HG02759 (cell line): ENCODE data around the gene SPACA4.

Experiments
- ATAC-seq: cut with Tn5 transposase; IDR thresholded peaks from one replicate; pipeline ENCODE4 v1.9.1; 2021; ENCODE audit warnings: mild to moderate bottlenecking, moderate library complexity; ENCODE audit not compliant: unreplicated experiment

Gene SPACA4

DNA sequence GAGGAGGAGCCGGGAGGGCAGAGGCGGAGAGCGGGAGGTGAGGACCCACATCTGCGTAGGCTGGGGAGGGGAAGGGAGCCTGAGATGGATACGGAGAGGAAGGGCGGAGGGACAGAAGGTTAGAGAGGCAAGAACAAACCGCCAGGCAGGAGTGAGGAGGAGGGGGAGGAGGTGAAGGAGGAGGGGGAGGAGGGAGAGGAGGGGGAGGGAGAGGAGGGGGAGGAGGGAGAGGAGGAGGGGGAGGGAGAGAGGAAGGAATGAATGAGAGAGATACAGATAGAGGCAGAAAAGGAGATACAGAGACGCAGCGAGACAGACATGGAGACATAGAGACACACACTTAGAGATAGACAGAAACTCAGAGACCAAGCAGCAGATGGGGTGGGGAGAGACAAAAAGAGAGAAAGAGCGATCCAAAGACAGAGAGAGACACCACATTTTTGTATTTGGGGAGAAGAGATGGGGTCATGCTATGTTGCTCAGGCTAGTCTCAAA, 40.2 kb downstream of the SPACA4 start:
- no peak for ATAC-seq

DNA sequence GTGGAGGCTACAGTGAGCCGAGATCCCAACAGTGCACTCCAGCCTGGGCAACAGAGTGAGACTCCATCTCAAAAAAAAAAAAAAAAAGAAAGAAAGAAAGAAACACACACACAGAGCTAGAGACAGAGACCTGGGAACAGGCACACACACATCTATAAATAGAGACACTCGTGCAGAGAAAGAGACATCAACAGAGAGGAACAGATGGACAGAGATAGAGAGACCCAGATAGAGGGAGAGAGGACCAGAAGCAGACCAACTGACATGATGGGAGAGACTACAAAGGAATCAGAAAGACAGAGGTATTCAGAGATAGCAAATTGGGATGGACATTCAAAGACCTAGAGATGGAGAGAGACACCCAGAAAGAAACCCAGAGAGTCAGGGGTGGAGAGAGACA, 41.6 kb downstream of the SPACA4 start:
- no peak for ATAC-seq

DNA sequence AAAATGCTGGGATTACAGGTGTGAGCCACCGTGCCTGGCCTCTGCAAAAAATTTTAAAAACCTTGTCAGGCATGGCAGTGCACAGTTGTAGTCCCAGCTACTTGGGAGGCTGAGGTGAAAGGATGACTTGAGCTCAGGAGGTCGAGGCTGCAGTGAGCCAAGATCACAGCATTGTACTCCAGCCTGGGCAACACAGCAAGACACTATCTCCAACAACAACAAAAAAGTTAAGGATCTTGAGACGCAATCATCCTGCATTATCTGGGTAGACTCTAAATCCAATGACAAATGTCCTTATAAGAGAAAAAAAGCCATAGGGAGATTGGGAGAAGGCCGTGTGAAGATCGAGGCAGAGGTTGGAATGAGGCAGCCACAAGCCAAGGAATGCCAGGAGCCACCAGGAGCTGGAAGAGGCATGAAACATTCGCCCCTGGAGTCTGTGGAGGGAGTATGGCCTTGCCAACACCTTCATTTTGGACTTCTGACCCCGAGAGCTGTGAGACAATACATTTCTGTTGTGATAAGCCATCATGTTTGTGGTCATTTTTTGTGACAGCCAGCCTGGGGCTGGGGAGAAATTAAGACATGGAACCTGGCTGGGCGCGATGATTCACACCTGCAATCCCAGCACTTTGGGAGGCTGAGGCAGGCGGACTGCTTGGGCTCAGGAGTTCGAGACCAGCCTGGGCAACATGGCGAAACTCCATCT, 44.6 kb downstream of the SPACA4 start:
- ATAC-seq, result no peak

DNA sequence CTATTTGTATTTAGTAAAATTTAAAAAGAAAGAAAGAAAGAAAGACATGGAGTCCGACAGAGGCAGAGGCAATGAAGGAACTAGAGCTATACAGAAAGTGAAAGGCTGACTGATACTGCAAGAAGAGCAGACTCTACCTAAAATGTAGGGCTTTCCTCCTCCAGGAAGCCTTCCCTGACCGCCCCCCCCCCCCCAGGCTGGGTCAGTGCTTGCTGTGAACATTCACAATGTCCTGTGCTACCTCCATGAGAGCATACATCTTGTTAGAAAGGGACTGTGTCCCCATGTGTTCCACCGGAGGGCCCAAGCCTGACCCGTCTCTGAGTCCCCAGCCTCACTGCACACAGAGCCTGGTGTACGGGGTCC, 45.1 kb downstream of the SPACA4 start:
- no peak for ATAC-seq

DNA sequence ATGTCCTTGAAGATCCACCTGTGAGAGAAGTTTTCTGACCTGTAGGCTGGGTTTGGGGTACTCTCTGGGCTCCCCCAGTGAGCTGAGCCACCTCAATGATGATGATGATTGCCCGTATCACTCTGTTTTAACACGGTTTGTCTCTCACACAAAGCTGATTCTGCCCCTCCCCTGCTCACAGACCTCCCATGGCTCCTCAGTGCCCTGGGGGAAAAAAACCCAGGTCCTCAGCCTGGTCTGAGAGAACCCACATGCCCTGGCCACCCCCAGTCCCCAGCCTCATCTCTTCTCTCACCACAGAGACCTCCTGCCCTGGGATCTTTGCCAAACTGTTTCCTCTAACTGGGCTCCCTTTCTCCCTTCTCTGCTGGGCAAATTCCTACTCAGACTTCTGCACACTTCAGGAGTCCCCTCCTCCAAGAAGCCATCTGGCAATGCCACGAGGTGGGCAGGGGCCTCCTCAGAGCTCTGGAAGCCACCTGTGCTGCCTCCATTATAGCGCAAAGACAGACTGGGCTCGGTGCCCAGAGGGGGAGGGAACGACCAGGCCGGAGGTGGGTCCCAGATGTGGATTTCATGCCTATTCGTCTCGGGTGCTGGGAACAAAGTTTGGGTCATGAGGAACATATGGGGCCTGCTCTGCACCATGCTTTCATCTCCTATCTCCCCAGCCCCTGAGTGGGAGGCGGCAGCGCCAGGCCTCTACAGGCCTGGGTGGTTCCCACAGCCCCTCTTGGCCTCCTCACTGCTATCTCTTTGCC, 47.9 kb downstream of the SPACA4 start:
- no peak for ATAC-seq

DNA sequence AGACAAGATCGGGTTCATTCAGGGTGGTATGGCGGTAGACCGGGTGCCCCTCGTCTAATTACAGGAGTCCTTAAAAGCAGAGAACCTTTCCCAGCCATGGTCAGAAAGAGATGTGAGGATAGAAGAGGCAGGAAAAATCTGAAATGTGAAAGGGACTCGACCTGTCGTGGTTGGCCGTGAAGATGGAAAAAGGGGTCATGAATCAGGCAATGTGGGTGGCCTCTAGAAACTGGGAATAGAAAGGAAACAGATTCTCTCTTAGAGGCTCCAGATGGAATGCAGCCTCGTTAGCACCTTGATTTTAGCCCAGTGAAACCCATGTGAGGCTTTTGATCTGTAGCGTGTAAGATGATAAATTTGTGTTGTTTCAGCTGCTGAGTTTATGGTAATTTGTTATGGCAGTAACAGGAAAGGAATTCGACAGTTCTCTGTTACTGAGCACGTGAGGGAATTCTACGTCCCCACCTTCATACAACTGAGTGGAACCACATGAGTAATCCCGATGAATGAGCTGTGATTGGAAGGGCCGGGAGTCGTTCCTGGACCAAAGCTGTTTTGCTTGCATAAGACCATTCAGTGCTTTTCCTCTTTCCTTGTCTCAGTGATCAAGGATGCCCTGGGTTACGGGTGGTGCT, 50.4 kb downstream of the SPACA4 start:
- no peak for ATAC-seq
